SK-N-SH (cell line): ENCODE measurements around the gene AGAP1.

Source experiments
- EP300 ChIP-seq, 2 experiments: IDR thresholded peaks; 2 replicates each; pipeline versions ENCODE4 v1.4.0 to v1.6.1; 2012; ENCODE audit warnings: borderline replicate concordance in 1 of 2, low read depth in 1 of 2, low read length in 1 of 2
- FOXM1 ChIP-seq: IDR thresholded peaks from 2 replicates; pipeline ENCODE4 v1.4.0; 2012; ENCODE audit warnings: low read depth, mild to moderate bottlenecking
- GABPA ChIP-seq: IDR thresholded peaks from 2 replicates; pipeline ENCODE4 v1.4.0; 2012; ENCODE audit warnings: low read depth, mild to moderate bottlenecking
- JUND ChIP-seq: IDR thresholded peaks from 2 replicates; pipeline ENCODE4 v1.4.0; 2012
- POLR2AphosphoS5 ChIP-seq: IDR thresholded peaks from 2 replicates; pipeline ENCODE4 v1.6.1; 2012; ENCODE audit warnings: low read depth, low read length
- RAD21 ChIP-seq: IDR thresholded peaks from 2 replicates; pipeline ENCODE4 v1.6.1; 2012; ENCODE audit warnings: mild to moderate bottlenecking, low read length
- TAF1 ChIP-seq: IDR thresholded peaks from 2 replicates; pipeline ENCODE4 v1.6.1; 2012; ENCODE audit warnings: low read depth, mild to moderate bottlenecking, low read length, moderate library complexity, borderline replicate concordance
- TCF12 ChIP-seq: IDR thresholded peaks from 2 replicates; pipeline ENCODE4 v1.4.0; 2012
- YY1 ChIP-seq: IDR thresholded peaks from 2 replicates; pipeline ENCODE4 v1.4.0; 2012; ENCODE audit warnings: low read depth, mild to moderate bottlenecking
- TF ChIP-seq, protein P1 (sequence below): fragments of 200-600 bp; sonication (generic); IDR thresholded peaks from 2 replicates; pipeline ENCODE4 v1.6.1; 2017; ENCODE audit warnings: antibody characterized with exemption, mild to moderate bottlenecking, moderate library complexity
- TF ChIP-seq, protein P2 (sequence below): IDR thresholded peaks from 2 replicates; pipeline ENCODE4 v1.4.0; 2012; ENCODE audit warnings: low read depth

DNA sequence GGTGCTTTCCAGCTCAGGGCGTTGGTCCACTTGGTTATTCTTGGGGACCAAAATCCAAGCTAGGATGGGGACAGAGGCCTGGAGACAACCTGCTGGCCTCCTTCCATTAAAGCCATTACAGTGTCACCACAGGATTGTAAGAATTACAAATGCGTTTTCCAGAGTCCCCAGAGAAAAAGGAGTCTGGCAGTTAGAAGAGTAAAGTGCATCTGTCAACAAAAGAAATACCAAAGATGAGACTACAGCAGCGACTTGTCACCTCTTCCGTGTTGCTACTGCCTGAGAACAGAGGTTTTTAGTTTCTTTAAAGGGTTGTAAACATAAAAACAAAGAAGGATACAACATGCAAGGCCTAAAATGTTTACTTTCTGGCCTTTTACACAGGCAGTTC, 235.7 kb downstream of the AGAP1 start:
- TF ChIP-seq, protein P1, sequence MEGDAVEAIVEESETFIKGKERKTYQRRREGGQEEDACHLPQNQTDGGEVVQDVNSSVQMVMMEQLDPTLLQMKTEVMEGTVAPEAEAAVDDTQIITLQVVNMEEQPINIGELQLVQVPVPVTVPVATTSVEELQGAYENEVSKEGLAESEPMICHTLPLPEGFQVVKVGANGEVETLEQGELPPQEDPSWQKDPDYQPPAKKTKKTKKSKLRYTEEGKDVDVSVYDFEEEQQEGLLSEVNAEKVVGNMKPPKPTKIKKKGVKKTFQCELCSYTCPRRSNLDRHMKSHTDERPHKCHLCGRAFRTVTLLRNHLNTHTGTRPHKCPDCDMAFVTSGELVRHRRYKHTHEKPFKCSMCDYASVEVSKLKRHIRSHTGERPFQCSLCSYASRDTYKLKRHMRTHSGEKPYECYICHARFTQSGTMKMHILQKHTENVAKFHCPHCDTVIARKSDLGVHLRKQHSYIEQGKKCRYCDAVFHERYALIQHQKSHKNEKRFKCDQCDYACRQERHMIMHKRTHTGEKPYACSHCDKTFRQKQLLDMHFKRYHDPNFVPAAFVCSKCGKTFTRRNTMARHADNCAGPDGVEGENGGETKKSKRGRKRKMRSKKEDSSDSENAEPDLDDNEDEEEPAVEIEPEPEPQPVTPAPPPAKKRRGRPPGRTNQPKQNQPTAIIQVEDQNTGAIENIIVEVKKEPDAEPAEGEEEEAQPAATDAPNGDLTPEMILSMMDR: no peak
- TF ChIP-seq RAD21 (no peak), POLR2AphosphoS5 (no peak), GABPA (no peak), JUND (no peak), EP300 (IDR thresholded peaks at IDR 0.05; ENCODE audit: borderline replicate concordance in 1 of 2, low read depth in 1 of 2, low read length in 1 of 2) (no peak), TAF1 (no peak), YY1 (no peak), FOXM1 (no peak), TCF12 (no peak)
- TF ChIP-seq, protein P2, sequence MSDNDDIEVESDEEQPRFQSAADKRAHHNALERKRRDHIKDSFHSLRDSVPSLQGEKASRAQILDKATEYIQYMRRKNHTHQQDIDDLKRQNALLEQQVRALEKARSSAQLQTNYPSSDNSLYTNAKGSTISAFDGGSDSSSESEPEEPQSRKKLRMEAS: no peak
